ENCODE measurements around the gene FRMD4A. TPM values are rescaled to one million over a fixed set of nuclear protein-coding genes. Genes with fewer than 3 reads are reported as not detected.

FRMD4A gene
- total RNA-seq, 2 donors from 2014 or later, result 8.6 to 10.2 TPM

GRCh38 chr10:13961097-13961496, 369.6 kb downstream of the FRMD4A start:
- H3K27ac ChIP-seq, result no peak overlapping the region

GRCh38 chr10:13960603-13961002, 370.1 kb downstream of the FRMD4A start:
- Histone ChIP-seq H3K4me1 (no peaks in the 10 kb centered on the region), H3K9me3 (no peaks in the 10 kb centered on the region), H3K9ac (ENCODE audit: low read depth in 2 of 2, low read length in 2 of 2) (no peak overlapping the region), H3K36me3 (no peaks in the 10 kb centered on the region), H3K27ac (no peak overlapping the region), H3K4me3 (no peak overlapping the region), H3K27me3 (no peaks in the 10 kb centered on the region)
- no peak for DNase-seq
- TF ChIP-seq CTCF (IDR thresholded peaks at IDR 0.05), result no peak
- intact Hi-C loops (cut with DNase I), result no loop called here

More at GRCh38 chr10:13961097-13961496, 369.6 kb downstream of the FRMD4A start:
- Histone ChIP-seq H3K9ac (ENCODE audit: low read depth in 2 of 2, low read length in 2 of 2) (no peak overlapping the region), H3K36me3 (no peaks in the 10 kb centered on the region), H3K4me3 (no peak overlapping the region), H3K9me3 (no peaks in the 10 kb centered on the region), H3K4me1 (no peaks in the 10 kb centered on the region), H3K27me3 (no peaks in the 10 kb centered on the region)
- intact Hi-C loops (cut with DNase I), result no loop called here
- no peak for DNase-seq
- no peak for TF ChIP-seq CTCF (IDR thresholded peaks at IDR 0.05)

GRCh38 chr10:13959443-13960359, 371.0 kb downstream of the FRMD4A start:
- Histone ChIP-seq H3K27ac (no peak overlapping the region), H3K4me1 (no peaks in the 10 kb centered on the region), H3K27me3 (no peaks in the 10 kb centered on the region), H3K9ac (ENCODE audit: low read depth in 2 of 2, low read length in 2 of 2) (no peak overlapping the region), H3K36me3 (no peaks in the 10 kb centered on the region), H3K9me3 (no peaks in the 10 kb centered on the region), H3K4me3 (no peak overlapping the region)
- intact Hi-C loops (cut with DNase I), result no loop called here
- no peak for DNase-seq
- no peak for TF ChIP-seq CTCF (IDR thresholded peaks at IDR 0.05)

- no peak overlapping the region for H3K27ac ChIP-seq
- no peaks in the 10 kb centered on the region for H3K9me3 ChIP-seq
- no peak overlapping the region for H3K4me3 ChIP-seq
- no peak for TF ChIP-seq CTCF (IDR thresholded peaks at IDR 0.05)
- H3K4me1 ChIP-seq, result no peaks in the 10 kb centered on the region
- H3K36me3 ChIP-seq, result no peaks in the 10 kb centered on the region
- no peak for DNase-seq
- intact Hi-C loops (cut with DNase I), result no loop called here
- no peak overlapping the region for H3K9ac ChIP-seq (ENCODE audit: low read depth in 2 of 2, low read length in 2 of 2)
- H3K27me3 ChIP-seq, result no peaks in the 10 kb centered on the region
Observed at GRCh38 chr10:13957856-13958255, 372.9 kb downstream of the FRMD4A start.

GRCh38 chr10:13956826-13957225, 373.9 kb downstream of the FRMD4A start:
- no peak for TF ChIP-seq CTCF (IDR thresholded peaks at IDR 0.05)
- peak; percentile 29 for DNase-seq
- Histone ChIP-seq H3K4me3 (no peak overlapping the region), H3K9ac (ENCODE audit: low read depth in 2 of 2, low read length in 2 of 2) (no peak overlapping the region), H3K27me3 (no peaks in the 10 kb centered on the region), H3K27ac (no peak overlapping the region), H3K36me3 (no peaks in the 10 kb centered on the region), H3K9me3 (no peaks in the 10 kb centered on the region), H3K4me1 (no peaks in the 10 kb centered on the region)
- intact Hi-C loops (cut with DNase I), result no loop called here
